GM23338 (cell line): ENCODE measurements around the gene CACNA1G. TPM values are rescaled to one million over a fixed set of nuclear protein-coding genes. Genes with fewer than 3 reads are reported as not detected.

Source experiments
- ATAC-seq: fragments of 200-7000 bp; cut with Tn5 transposase; 3 replicates; pipeline ENCODE4 v1.9.1; 2020
- DNase-seq: peaks from one replicate; pipeline ENCODE4 v3.0.0-alpha.2; 2015; ENCODE audit warnings: low spot score
- H2AFZ ChIP-seq: fragments of 200-600 bp; sonication (generic); 2 replicates; pipeline ENCODE4 v1.8.0; 2016; ENCODE audit warnings: antibody characterized with exemption, mild to moderate bottlenecking, moderate library complexity
- H3F3A ChIP-seq: fragments of 200-600 bp; sonication (generic); replicated peaks from 2 replicates; pipeline ENCODE4 v1.8.0; 2017; ENCODE audit warnings: antibody characterized with exemption, mixed run types, low read depth
- H3K27ac ChIP-seq: fragments of 200-600 bp; sonication (generic); 2 replicates; pipeline ENCODE4 v1.6.1; 2016; ENCODE audit warnings: low read depth
- H3K27me3 ChIP-seq: fragments of 200-600 bp; sonication (generic); 2 replicates; pipeline ENCODE4 v1.8.0; 2016; ENCODE audit warnings: mild to moderate bottlenecking, mixed run types, moderate library complexity; ENCODE audit not compliant: insufficient read depth
- H3K36me3 ChIP-seq: fragments of 200-600 bp; sonication (generic); 2 replicates; pipeline ENCODE4 v1.8.0; 2016; ENCODE audit warnings: mild to moderate bottlenecking; ENCODE audit not compliant: insufficient read depth
- H3K4me1 ChIP-seq: fragments of 200-600 bp; sonication (generic); 2 replicates; pipeline ENCODE4 v1.8.0; 2016; ENCODE audit warnings: mild to moderate bottlenecking, moderate library complexity; ENCODE audit not compliant: insufficient read depth
- H3K4me2 ChIP-seq: fragments of 200-600 bp; sonication (generic); 2 replicates; pipeline ENCODE4 v1.7.1; 2017; ENCODE audit warnings: mixed run types
- H3K4me3 ChIP-seq: fragments of 200-600 bp; sonication (generic); 2 replicates; pipeline ENCODE4 v1.6.1; 2016; ENCODE audit warnings: mixed run types
- H3K79me2 ChIP-seq: fragments of 200-600 bp; sonication (generic); replicated peaks from 2 replicates; pipeline ENCODE4 v1.8.0; 2017; ENCODE audit warnings: mild to moderate bottlenecking; ENCODE audit not compliant: insufficient read depth
- H3K9me2 ChIP-seq: fragments of 200-600 bp; sonication (generic); 2 replicates; pipeline ENCODE4 v1.8.0; 2017; ENCODE audit not compliant: insufficient read depth
- H4K20me1 ChIP-seq: fragments of 200-600 bp; sonication (generic); replicated peaks from 2 replicates; pipeline ENCODE4 v1.8.0; 2017; ENCODE audit warnings: mild to moderate bottlenecking; ENCODE audit not compliant: insufficient read depth
- H3K27ac Mint-ChIP-seq: 2 replicates; pipeline ENCODE4 v1.8.0; 2020; ENCODE audit warnings: inconsistent platforms, mild to moderate bottlenecking, moderate library complexity, mixed read lengths
- H3K27me3 Mint-ChIP-seq: 3 replicates; pipeline ENCODE4 v1.8.0; 2022; ENCODE audit warnings: low read depth, mild to moderate bottlenecking, moderate library complexity, mixed read lengths, inconsistent platforms; ENCODE audit not compliant: insufficient read depth, poor library complexity
- H3K36me3 Mint-ChIP-seq: 3 replicates; pipeline ENCODE4 v1.8.0; 2021; ENCODE audit warnings: low read depth, mild to moderate bottlenecking, inconsistent platforms, moderate library complexity, mixed read lengths
- H3K4me1 Mint-ChIP-seq: 3 replicates; pipeline ENCODE4 v1.8.0; 2020; ENCODE audit warnings: mild to moderate bottlenecking, inconsistent platforms, mixed read lengths
- H3K4me3 Mint-ChIP-seq: 3 replicates; pipeline ENCODE4 v1.8.0; 2021; ENCODE audit warnings: moderate library complexity, mild to moderate bottlenecking, inconsistent platforms, mixed read lengths
- H3K9me3 Mint-ChIP-seq: 3 replicates; pipeline ENCODE4 v1.8.0; 2020; ENCODE audit warnings: moderate library complexity, mild to moderate bottlenecking, inconsistent platforms, mixed read lengths
- CREB1 ChIP-seq: fragments of 250-450 bp; sonication (Bioruptor Pico); IDR thresholded peaks from 2 replicates; pipeline ENCODE4 v1.5.0; 2020; ENCODE audit warnings: low read depth, mild to moderate bottlenecking, moderate library complexity
- CTCF ChIP-seq, 2 experiments: fragments of 200-600 bp in 1 of 2; sonication (generic) in 1 of 2; conservative IDR thresholded peaks; 2 replicates each; pipeline versions ENCODE4 v1.5.1 to v1.6.1; 2016 to 2017; ENCODE audit warnings: antibody characterized with exemption in 2 of 2, low read depth in 2 of 2, mild to moderate bottlenecking in 2 of 2, moderate library complexity in 1 of 2
- EZH2phosphoT487 ChIP-seq: fragments of 200-600 bp; sonication (generic); IDR thresholded peaks from one replicate; pipeline ENCODE4 v1.8.1; 2018; ENCODE audit warnings: antibody characterized with exemption; ENCODE audit not compliant: unreplicated experiment
- JUNB ChIP-seq: IDR thresholded peaks from one replicate; pipeline ENCODE4 v1.6.1; 2016; ENCODE audit warnings: antibody characterized with exemption; ENCODE audit not compliant: unreplicated experiment
- NANOG ChIP-seq: IDR thresholded peaks from 2 replicates; pipeline ENCODE4 v1.6.1; 2016; ENCODE audit warnings: antibody characterized with exemption, borderline replicate concordance
- POLR2AphosphoS5 ChIP-seq: IDR thresholded peaks from 2 replicates; pipeline ENCODE4 v1.6.1; 2016; ENCODE audit warnings: antibody characterized with exemption, low read depth
- STAT1 ChIP-seq: IDR thresholded peaks from one replicate; pipeline ENCODE4 v1.6.1; 2016; ENCODE audit warnings: antibody characterized with exemption; ENCODE audit not compliant: unreplicated experiment
- ZNF114 ChIP-seq: fragments of 250-450 bp; sonication (Bioruptor Pico); IDR thresholded peaks from 2 replicates; pipeline ENCODE4 v1.5.0; 2020; ENCODE audit warnings: mild to moderate bottlenecking, moderate library complexity
- ZNF331 ChIP-seq: fragments of 250-450 bp; sonication (Bioruptor Pico); IDR thresholded peaks from 2 replicates; pipeline ENCODE4 v1.5.0; 2020; ENCODE audit warnings: low read depth, mild to moderate bottlenecking, moderate library complexity
- polyA plus RNA-seq: library from polyadenylated mRNA; unstranded; fragments of >200 nt; fragmentation: Nextera tagmentation; extraction: Ambion mirVana; gene quantifications from 2 replicates; pipeline ENCODE4 v1.2.1, GENCODE V29; 2016
- total RNA-seq: library from RNA; depleted of rRNA; stranded (reverse); fragments of >200 nt; shearing (Covaris generic); gene quantifications from 2 replicates; pipeline ENCODE4 v1.2.3, GENCODE V29; 2014
- TF ChIP-seq, protein P1 (sequence below): IDR thresholded peaks from 2 replicates; pipeline ENCODE4 v1.6.1; 2016; ENCODE audit warnings: antibody characterized with exemption
- TF ChIP-seq, protein P2 (sequence below): fragments of 250-450 bp; sonication (Bioruptor Pico); IDR thresholded peaks from 2 replicates; pipeline ENCODE4 v1.5.0; 2020; ENCODE audit warnings: mild to moderate bottlenecking, moderate library complexity

The CACNA1G gene
- total and polyA plus RNA-seq, 2 experiments from 2014 or later, result 1.4 to 5.1 TPM

DNA sequence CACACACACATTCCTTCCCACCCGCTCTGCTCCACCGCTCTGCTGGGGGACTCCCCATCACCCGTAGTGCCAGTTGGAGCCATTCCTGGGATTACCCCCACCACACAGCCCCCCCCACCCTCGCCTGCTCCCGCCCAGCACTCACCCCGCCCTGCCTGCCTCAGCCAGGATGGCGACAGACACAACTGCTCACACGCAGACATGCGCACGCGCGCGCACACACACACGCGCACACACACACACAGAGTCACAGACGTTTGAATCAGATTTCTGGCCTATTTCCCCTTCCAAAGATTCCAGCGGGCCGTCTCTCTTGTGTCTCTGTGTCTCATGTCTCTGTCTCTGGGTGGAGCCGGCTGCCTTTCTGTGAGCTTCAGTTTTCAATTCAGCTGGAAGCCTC, 4.4 kb downstream of the CACNA1G start (continued):
- TF ChIP-seq, protein P1, sequence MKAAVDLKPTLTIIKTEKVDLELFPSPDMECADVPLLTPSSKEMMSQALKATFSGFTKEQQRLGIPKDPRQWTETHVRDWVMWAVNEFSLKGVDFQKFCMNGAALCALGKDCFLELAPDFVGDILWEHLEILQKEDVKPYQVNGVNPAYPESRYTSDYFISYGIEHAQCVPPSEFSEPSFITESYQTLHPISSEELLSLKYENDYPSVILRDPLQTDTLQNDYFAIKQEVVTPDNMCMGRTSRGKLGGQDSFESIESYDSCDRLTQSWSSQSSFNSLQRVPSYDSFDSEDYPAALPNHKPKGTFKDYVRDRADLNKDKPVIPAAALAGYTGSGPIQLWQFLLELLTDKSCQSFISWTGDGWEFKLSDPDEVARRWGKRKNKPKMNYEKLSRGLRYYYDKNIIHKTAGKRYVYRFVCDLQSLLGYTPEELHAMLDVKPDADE, result no peak
- no peak for TF ChIP-seq STAT1
- no peak for TF ChIP-seq EZH2phosphoT487

- H3F3A ChIP-seq, result no peaks in the 10 kb centered on the region
- H3K27me3 Mint-ChIP-seq, result peaks cover 58% of the 10 kb centered on the region
- peak overlapping the region; percentile 47; the same call in 1 of the 2 replicates for H3K4me3 ChIP-seq
- H3K27ac Mint-ChIP-seq, result no peak overlapping the region
- peak overlapping the region; percentile 77; the same call in 1 of the 2 replicates for H3K4me2 ChIP-seq
- TF ChIP-seq NANOG (no peak), CREB1 (no peak), POLR2AphosphoS5 (no peak), JUNB (no peak)
- H3K36me3 Mint-ChIP-seq, result no peaks in the 10 kb centered on the region
- H3K36me3 ChIP-seq, result no peaks in the 10 kb centered on the region
- H3K9me3 Mint-ChIP-seq, result no peaks in the 10 kb centered on the region
- no peak for ATAC-seq
- H3K4me1 Mint-ChIP-seq, result peaks cover 58% of the 10 kb centered on the region
- no peak overlapping the region for H2AFZ ChIP-seq
- no peak overlapping the region for H3K27ac ChIP-seq
- peak; percentile 80 for DNase-seq
- H3K4me3 Mint-ChIP-seq, result peak overlapping the region; percentile 41; the same call in 2 of the 3 replicates
- H4K20me1 ChIP-seq, result no peaks in the 10 kb centered on the region; the same call in none of the 2 replicates
- H3K79me2 ChIP-seq, result no peaks in the 10 kb centered on the region
- peaks cover 66% of the 10 kb centered on the region for H3K27me3 ChIP-seq
- no peaks in the 10 kb centered on the region for H3K9me2 ChIP-seq
- peaks cover 29% of the 10 kb centered on the region for H3K4me1 ChIP-seq
Measured at GRCh38 chr17:50565402-50566350, 5.2 kb downstream of the CACNA1G start.

GRCh38 chr17:50566886-50567285, 6.4 kb downstream of the CACNA1G start:
- H2AFZ ChIP-seq, result no peak overlapping the region
- no peaks in the 10 kb centered on the region for H3K79me2 ChIP-seq
- H3K4me3 ChIP-seq, result no peak overlapping the region
- H3K4me2 ChIP-seq, result no peak overlapping the region
- DNase-seq, result no peak
- H3K27ac ChIP-seq, result no peak overlapping the region
- H3K27me3 Mint-ChIP-seq, result peaks cover 63% of the 10 kb centered on the region
- no peaks in the 10 kb centered on the region; the same call in 2 of the 3 replicates for H3K36me3 Mint-ChIP-seq
- H3K4me1 Mint-ChIP-seq, result peaks cover 66% of the 10 kb centered on the region
- H3K9me3 Mint-ChIP-seq, result no peaks in the 10 kb centered on the region
- no peak overlapping the region for H3K27ac Mint-ChIP-seq
- no peaks in the 10 kb centered on the region for H3K36me3 ChIP-seq
- H3K27me3 ChIP-seq, result peaks cover 57% of the 10 kb centered on the region
- no peak for ATAC-seq
- peaks cover 29% of the 10 kb centered on the region for H3K4me1 ChIP-seq
- H3K4me3 Mint-ChIP-seq, result no peak overlapping the region
- H3F3A ChIP-seq, result no peaks in the 10 kb centered on the region
- no peaks in the 10 kb centered on the region; the same call in none of the 2 replicates for H4K20me1 ChIP-seq
- H3K9me2 ChIP-seq, result no peaks in the 10 kb centered on the region
- TF ChIP-seq NANOG (no peak), POLR2AphosphoS5 (no peak), ZNF331 (CRISPR knock-in tag) (no peak), ZNF114 (CRISPR knock-in tag) (no peak), CTCF (conservative IDR thresholded peaks at IDR 0.05; ENCODE audit: low read depth in 2 of 2) (no peak)
- TF ChIP-seq, protein P2, sequence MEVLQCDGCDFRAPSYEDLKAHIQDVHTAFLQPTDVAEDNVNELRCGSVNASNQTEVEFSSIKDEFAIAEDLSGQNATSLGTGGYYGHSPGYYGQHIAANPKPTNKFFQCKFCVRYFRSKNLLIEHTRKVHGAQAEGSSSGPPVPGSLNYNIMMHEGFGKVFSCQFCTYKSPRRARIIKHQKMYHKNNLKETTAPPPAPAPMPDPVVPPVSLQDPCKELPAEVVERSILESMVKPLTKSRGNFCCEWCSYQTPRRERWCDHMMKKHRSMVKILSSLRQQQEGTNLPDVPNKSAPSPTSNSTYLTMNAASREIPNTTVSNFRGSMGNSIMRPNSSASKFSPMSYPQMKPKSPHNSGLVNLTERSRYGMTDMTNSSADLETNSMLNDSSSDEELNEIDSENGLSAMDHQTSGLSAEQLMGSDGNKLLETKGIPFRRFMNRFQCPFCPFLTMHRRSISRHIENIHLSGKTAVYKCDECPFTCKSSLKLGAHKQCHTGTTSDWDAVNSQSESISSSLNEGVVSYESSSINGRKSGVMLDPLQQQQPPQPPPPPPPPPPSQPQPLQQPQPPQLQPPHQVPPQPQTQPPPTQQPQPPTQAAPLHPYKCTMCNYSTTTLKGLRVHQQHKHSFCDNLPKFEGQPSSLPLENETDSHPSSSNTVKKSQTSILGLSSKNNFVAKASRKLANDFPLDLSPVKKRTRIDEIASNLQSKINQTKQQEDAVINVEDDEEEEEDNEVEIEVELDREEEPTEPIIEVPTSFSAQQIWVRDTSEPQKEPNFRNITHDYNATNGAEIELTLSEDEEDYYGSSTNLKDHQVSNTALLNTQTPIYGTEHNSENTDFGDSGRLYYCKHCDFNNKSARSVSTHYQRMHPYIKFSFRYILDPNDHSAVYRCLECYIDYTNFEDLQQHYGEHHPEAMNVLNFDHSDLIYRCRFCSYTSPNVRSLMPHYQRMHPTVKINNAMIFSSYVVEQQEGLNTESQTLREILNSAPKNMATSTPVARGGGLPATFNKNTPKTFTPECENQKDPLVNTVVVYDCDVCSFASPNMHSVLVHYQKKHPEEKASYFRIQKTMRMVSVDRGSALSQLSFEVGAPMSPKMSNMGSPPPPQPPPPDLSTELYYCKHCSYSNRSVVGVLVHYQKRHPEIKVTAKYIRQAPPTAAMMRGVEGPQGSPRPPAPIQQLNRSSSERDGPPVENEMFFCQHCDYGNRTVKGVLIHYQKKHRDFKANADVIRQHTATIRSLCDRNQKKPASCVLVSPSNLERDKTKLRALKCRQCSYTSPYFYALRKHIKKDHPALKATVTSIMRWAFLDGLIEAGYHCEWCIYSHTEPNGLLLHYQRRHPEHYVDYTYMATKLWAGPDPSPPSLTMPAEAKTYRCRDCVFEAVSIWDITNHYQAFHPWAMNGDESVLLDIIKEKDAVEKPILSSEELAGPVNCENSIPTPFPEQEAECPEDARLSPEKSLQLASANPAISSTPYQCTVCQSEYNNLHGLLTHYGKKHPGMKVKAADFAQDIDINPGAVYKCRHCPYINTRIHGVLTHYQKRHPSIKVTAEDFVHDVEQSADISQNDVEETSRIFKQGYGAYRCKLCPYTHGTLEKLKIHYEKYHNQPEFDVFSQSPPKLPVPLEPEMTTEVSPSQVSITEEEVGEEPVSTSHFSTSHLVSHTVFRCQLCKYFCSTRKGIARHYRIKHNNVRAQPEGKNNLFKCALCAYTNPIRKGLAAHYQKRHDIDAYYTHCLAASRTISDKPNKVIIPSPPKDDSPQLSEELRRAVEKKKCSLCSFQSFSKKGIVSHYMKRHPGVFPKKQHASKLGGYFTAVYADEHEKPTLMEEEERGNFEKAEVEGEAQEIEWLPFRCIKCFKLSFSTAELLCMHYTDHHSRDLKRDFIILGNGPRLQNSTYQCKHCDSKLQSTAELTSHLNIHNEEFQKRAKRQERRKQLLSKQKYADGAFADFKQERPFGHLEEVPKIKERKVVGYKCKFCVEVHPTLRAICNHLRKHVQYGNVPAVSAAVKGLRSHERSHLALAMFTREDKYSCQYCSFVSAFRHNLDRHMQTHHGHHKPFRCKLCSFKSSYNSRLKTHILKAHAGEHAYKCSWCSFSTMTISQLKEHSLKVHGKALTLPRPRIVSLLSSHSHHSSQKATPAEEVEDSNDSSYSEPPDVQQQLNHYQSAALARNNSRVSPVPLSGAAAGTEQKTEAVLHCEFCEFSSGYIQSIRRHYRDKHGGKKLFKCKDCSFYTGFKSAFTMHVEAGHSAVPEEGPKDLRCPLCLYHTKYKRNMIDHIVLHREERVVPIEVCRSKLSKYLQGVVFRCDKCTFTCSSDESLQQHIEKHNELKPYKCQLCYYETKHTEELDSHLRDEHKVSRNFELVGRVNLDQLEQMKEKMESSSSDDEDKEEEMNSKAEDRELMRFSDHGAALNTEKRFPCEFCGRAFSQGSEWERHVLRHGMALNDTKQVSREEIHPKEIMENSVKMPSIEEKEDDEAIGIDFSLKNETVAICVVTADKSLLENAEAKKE (CRISPR knock-in tag), result no peak
